ENCODE data around the gene DNAAF8. TPM values are rescaled to one million over a fixed set of nuclear protein-coding genes. Genes with fewer than 3 reads are reported as not detected.

The DNAAF8 gene
- total RNA-seq, 1 experiment from 2014 or later, result 2.8 TPM

GRCh38 chr16:4693296-4693955, 40.9 kb upstream of the DNAAF8 start, which contains the start of gene NUDT16L1:
TSS of gene NUDT16L1 (plus strand) at chr16:4693562. CDS start at chr16:4693727, 165 bp downstream.
- H3K9me3 ChIP-seq, result no peaks in the 10 kb centered on the region
- H3K4me3 ChIP-seq, result peak within 1 kb of the TSS; percentile 71
- no peaks in the 10 kb centered on the region for H3K27me3 ChIP-seq
- peaks cover 47% of the 10 kb centered on the region for H3K36me3 ChIP-seq
- peak; percentile 98 for DNase-seq

GRCh38 chr16:4693956-4694641, 40.2 kb upstream of the DNAAF8 start:
- H3K27me3 ChIP-seq, result no peaks in the 10 kb centered on the region
- no peaks in the 10 kb centered on the region for H3K9me3 ChIP-seq
- H3K36me3 ChIP-seq, result peaks cover 49% of the 10 kb centered on the region
- H3K4me3 ChIP-seq, result peak overlapping the region; percentile 71
- DNase-seq, result peak; percentile 38

- DNase-seq, result no peak
- Histone ChIP-seq H3K27me3 (no peaks in the 10 kb centered on the region), H3K36me3 (peaks cover 52% of the 10 kb centered on the region)
These were observed 39.5 kb upstream of the DNAAF8 start for GRCh38 chr16:4694642-4695451.

GRCh38 chr16:4695473-4696171, 38.7 kb upstream of the DNAAF8 start:
- Histone ChIP-seq H3K4me3 (no peak overlapping the region), H3K27me3 (no peaks in the 10 kb centered on the region), H3K36me3 (peaks cover 54% of the 10 kb centered on the region), H3K9me3 (no peaks in the 10 kb centered on the region)
- no peak for DNase-seq

More at GRCh38 chr16:4694642-4695451, 39.5 kb upstream of the DNAAF8 start:
- H3K9me3 ChIP-seq, result no peaks in the 10 kb centered on the region
- peak overlapping the region; percentile 71 for H3K4me3 ChIP-seq

- peaks cover 61% of the 10 kb centered on the region for H3K36me3 ChIP-seq
- H3K27me3 ChIP-seq, result no peaks in the 10 kb centered on the region
- H3K9me3 ChIP-seq, result no peaks in the 10 kb centered on the region
- DNase-seq, result no peak
- no peak overlapping the region for H3K4me3 ChIP-seq
These were observed 38.0 kb upstream of the DNAAF8 start for GRCh38 chr16:4696172-4696904.

- Histone ChIP-seq H3K27me3 (no peaks in the 10 kb centered on the region), H3K36me3 (peaks cover 68% of the 10 kb centered on the region), H3K9me3 (no peaks in the 10 kb centered on the region), H3K4me3 (no peak overlapping the region)
- DNase-seq, result no peak
These were observed 37.2 kb upstream of the DNAAF8 start for GRCh38 chr16:4696905-4697847.

GRCh38 chr16:4697848-4698291, 36.5 kb upstream of the DNAAF8 start:
- H3K4me3 ChIP-seq, result no peak overlapping the region
- H3K27me3 ChIP-seq, result no peaks in the 10 kb centered on the region
- DNase-seq, result no peak
- H3K36me3 ChIP-seq, result peaks cover 74% of the 10 kb centered on the region
- H3K9me3 ChIP-seq, result no peaks in the 10 kb centered on the region

- H3K27me3 ChIP-seq, result no peaks in the 10 kb centered on the region
- H3K36me3 ChIP-seq, result peaks cover 76% of the 10 kb centered on the region
- no peak for DNase-seq
- H3K9me3 ChIP-seq, result no peaks in the 10 kb centered on the region
- H3K4me3 ChIP-seq, result no peak overlapping the region
These were observed 35.9 kb upstream of the DNAAF8 start for GRCh38 chr16:4698321-4699045.

GRCh38 chr16:4699046-4699556, 35.2 kb upstream of the DNAAF8 start:
- Histone ChIP-seq H3K9me3 (no peaks in the 10 kb centered on the region), H3K4me3 (no peak overlapping the region), H3K27me3 (no peaks in the 10 kb centered on the region), H3K36me3 (peaks cover 82% of the 10 kb centered on the region)
- no peak for DNase-seq

GRCh38 chr16:4700380-4700996, 33.8 kb upstream of the DNAAF8 start:
- H3K4me3 ChIP-seq, result no peak overlapping the region
- no peaks in the 10 kb centered on the region for H3K27me3 ChIP-seq
- no peaks in the 10 kb centered on the region for H3K9me3 ChIP-seq
- peaks cover 83% of the 10 kb centered on the region for H3K36me3 ChIP-seq
- DNase-seq, result no peak

- Histone ChIP-seq H3K36me3 (peaks cover 77% of the 10 kb centered on the region), H3K9me3 (no peaks in the 10 kb centered on the region), H3K4me3 (no peak overlapping the region), H3K27me3 (no peaks in the 10 kb centered on the region)
- no peak for DNase-seq
These were observed 33.2 kb upstream of the DNAAF8 start for GRCh38 chr16:4700997-4701743.

- H3K4me3 ChIP-seq, result no peak overlapping the region
- H3K9me3 ChIP-seq, result no peaks in the 10 kb centered on the region
- no peaks in the 10 kb centered on the region for H3K27me3 ChIP-seq
- peaks cover 79% of the 10 kb centered on the region for H3K36me3 ChIP-seq
- no peak for DNase-seq
These were observed 32.4 kb upstream of the DNAAF8 start for GRCh38 chr16:4701791-4702465.

GRCh38 chr16:4702466-4702808, 31.9 kb upstream of the DNAAF8 start:
- Histone ChIP-seq H3K4me3 (no peak overlapping the region), H3K27me3 (no peaks in the 10 kb centered on the region), H3K9me3 (no peaks in the 10 kb centered on the region), H3K36me3 (peaks cover 77% of the 10 kb centered on the region)
- DNase-seq, result no peak

Measured in MG63 (cell line).